Dendritic cell treated with granulocyte-macrophage colony-stimulating factor and Interleukin-4, amounts not matched to agents 40 ng/mL and 50 ng/mL, for 4 days (primary cell): ENCODE results near the gene PRPF6.

Experiments used
- H3K27ac Mint-ChIP-seq: one replicate; pipeline ENCODE4 v1.8.0; 2022; ENCODE audit warnings: mild to moderate bottlenecking, mixed read lengths
- H3K27me3 Mint-ChIP-seq: one replicate; pipeline ENCODE4 v1.8.0; 2022; ENCODE audit warnings: mild to moderate bottlenecking, mixed read lengths
- H3K36me3 Mint-ChIP-seq: one replicate; pipeline ENCODE4 v1.8.0; 2022; ENCODE audit warnings: low read depth, mixed read lengths
- H3K4me1 Mint-ChIP-seq: one replicate; pipeline ENCODE4 v1.8.0; 2022; ENCODE audit warnings: low read depth, mixed read lengths
- H3K4me3 Mint-ChIP-seq: one replicate; pipeline ENCODE4 v1.8.0; 2022; ENCODE audit warnings: mild to moderate bottlenecking, moderate library complexity, mixed read lengths
- H3K9me3 Mint-ChIP-seq: one replicate; pipeline ENCODE4 v1.8.0; 2022; ENCODE audit warnings: mixed read lengths
- intact Hi-C: fragments of 100-400 bp; cut with micrococcal nuclease; formaldehyde crosslinking; loops from one replicate; pipeline ENCODE4 v1.15.0; 2022

PRPF6 gene

DNA sequence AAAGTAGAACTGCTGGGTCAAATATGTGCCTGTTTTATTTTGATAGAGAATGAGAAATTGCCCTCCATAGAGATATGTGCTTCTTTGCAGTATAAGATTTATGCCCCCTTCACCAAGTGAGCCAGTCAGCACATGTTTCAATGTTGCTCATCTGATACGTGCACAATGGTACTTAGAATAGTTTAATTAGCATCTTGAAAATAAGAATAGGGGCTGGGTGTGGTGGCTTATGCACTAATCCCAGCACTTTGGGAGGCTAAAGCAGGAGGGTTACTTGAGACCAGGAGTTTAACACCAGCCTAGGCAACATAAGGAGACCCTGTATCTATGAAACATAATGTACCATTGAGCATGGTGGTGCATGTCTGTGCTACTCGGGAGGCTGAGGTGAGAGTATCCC, 34.7 kb downstream of the PRPF6 start:
- intact Hi-C loops, result no loop called here
- Mint-ChIP-seq H3K4me3 (no peak overlapping the region), H3K36me3 (peaks cover 90% of the 10 kb centered on the region), H3K9me3 (no peaks in the 10 kb centered on the region), H3K4me1 (no peaks in the 10 kb centered on the region), H3K27me3 (no peaks in the 10 kb centered on the region), H3K27ac (no peak overlapping the region)

DNA sequence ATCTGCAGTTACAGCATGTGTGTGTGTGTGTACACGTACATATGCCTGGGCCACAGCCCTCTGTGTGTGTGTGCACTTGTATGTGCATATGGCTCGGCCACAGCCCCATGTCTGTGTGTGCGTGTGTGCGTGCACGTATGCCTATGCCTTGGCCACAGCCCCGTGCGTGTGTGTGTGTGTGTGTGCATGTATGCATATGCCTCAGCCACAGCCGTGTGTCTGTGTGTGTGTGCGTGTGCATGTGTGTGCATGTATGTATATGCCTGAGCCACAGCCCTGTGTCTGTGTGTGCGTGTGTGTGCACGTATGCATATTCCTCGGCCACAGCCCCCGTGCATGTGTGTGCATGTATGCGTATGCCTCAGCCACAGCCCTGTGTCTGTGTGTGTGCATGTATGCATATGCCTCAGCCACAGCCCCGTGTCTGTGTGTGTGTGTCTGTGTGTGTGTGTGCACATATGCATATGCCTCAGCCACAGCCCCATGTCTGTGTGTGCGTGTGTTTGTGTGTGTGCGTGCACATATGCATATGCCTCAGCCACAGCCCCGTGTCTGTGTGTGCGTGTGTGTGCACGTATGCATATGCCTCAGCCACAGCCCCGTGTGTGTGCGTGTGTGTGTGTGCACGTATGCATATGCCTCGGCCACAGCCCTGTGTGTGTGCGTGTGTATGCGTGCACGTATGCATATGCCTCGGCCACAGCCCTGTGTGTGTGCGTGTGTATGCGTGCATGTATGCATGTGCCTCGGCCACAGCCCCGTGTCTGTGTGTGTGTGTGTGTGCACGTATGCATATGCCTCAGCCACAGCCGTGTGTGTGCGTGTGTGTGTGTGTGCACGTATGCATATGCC, 40.4 kb downstream of the PRPF6 start:
- Mint-ChIP-seq H3K27me3 (no peaks in the 10 kb centered on the region), H3K27ac (no peak overlapping the region), H3K9me3 (no peaks in the 10 kb centered on the region), H3K4me3 (no peak overlapping the region), H3K4me1 (no peaks in the 10 kb centered on the region), H3K36me3 (peaks cover 99% of the 10 kb centered on the region)
- intact Hi-C loops, result no loop called here

DNA sequence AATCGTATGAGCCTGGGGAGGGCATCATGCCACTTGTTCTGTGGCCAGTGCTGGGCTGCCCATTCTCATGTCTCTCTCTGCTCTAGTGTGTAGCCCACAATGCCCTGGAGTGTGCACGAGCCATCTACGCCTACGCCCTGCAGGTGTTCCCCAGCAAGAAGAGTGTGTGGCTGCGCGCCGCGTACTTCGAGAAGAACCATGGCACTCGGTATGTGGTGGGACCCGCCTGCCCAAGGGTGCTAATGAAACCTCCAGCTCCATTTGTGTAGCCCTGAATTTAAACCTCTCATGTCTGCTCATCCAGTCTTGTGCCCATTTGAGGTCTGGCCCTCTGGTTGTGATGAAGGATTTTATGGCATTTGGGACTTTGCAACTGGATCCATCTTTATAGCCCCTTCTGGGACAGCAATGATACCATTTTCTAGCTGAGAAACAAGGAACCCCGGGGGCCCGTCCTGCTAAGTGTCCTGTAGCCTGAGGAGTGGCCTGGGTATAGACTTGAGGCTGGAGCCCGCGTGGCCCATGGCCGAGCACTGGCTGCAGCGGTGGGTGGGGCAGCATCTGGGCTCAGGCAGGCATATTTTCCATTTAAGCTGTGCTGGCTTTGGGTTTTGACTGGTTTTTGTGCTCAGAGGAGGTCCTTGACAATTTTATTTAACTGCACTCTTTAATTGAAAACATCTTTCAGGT, 41.9 kb downstream of the PRPF6 start:
- H3K27me3 Mint-ChIP-seq, result no peaks in the 10 kb centered on the region
- no peak overlapping the region for H3K27ac Mint-ChIP-seq
- H3K9me3 Mint-ChIP-seq, result no peaks in the 10 kb centered on the region
- no peak overlapping the region for H3K4me3 Mint-ChIP-seq
- intact Hi-C loops, result no loop called here
- no peaks in the 10 kb centered on the region for H3K4me1 Mint-ChIP-seq
- peaks cover 99% of the 10 kb centered on the region for H3K36me3 Mint-ChIP-seq

DNA sequence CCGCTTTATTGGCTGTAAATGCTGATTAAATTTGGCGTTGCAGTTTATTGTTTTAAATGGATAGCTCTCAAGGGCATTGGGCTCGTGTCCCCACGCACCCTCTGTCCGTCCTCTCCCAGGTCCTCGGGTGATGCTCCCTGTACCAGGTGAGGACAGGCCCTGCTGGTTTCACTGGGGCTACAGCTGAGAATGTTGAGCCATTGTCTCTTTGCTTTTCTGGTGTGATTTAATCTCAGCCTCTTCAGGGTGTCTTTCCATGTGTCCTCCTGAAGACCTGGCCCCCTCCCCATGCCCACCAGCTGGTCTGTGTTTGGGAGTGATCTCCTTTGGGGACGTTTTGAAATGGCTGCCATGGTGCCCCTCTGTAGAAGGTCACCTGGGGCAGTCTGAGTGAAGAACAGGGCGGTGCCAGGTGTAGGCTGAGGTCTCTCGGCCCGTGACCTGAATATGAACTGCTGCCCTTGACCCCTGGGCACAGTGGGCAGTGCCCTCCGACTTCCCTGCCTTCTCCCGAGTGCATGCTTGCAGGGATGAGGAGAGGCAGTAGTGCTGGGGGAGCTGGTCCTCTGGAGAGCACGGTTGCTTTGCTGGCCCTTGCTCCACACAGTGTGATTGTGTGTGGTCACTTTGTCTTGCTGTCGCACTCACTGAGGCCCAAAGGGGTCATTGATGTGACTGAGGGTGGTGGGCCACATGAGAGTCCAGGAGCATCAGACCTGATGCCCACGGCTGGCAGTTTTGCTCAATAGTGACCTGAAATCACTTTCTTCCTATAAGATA, 42.6 kb downstream of the PRPF6 start:
- Mint-ChIP-seq H3K9me3 (no peaks in the 10 kb centered on the region), H3K4me3 (no peak overlapping the region), H3K36me3 (peaks cover 99% of the 10 kb centered on the region), H3K27ac (no peak overlapping the region), H3K4me1 (no peaks in the 10 kb centered on the region), H3K27me3 (no peaks in the 10 kb centered on the region)
- intact Hi-C loops, result no loop called here

GRCh38 chr20:64024141-64024990, 43.4 kb downstream of the PRPF6 start:
- Mint-ChIP-seq H3K27ac (no peak overlapping the region), H3K4me1 (no peaks in the 10 kb centered on the region), H3K27me3 (no peaks in the 10 kb centered on the region), H3K9me3 (no peaks in the 10 kb centered on the region), H3K4me3 (no peak overlapping the region), H3K36me3 (peaks cover 99% of the 10 kb centered on the region)
- intact Hi-C loops, result no loop called here

GRCh38 chr20:64025101-64025825, 44.3 kb downstream of the PRPF6 start:
- Mint-ChIP-seq H3K27ac (no peak overlapping the region), H3K4me1 (no peaks in the 10 kb centered on the region), H3K9me3 (no peaks in the 10 kb centered on the region), H3K4me3 (no peak overlapping the region), H3K27me3 (no peaks in the 10 kb centered on the region), H3K36me3 (peaks cover 99% of the 10 kb centered on the region)
- intact Hi-C loops, result no loop called here

DNA sequence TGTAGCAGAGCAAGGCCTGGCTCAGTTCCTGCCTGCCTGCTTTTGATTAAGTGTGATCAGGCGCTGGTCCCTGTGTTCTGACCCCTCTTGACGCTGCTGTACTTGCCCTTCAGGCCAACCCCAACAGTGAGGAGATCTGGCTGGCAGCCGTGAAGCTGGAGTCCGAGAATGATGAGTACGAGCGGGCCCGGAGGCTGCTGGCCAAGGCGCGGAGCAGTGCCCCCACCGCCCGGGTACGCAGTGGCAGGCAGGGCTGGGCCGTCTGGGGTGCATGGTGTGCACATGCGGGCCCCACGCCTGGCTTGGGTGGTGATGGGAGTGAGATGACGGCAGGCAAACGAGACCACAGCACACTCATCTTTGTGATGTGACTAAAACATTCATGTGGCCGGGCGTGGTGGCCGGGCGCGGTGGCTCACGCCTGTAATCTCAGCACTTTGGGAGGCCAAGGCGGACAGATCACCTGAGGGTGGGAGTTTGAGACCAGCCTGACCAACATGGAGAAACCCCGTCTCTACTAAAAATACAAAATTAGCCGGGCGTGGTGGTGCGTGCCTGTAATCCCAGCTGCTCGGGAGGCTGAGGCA, 45.0 kb downstream of the PRPF6 start:
- Mint-ChIP-seq H3K9me3 (no peaks in the 10 kb centered on the region), H3K36me3 (peaks cover 100% of the 10 kb centered on the region), H3K4me1 (no peaks in the 10 kb centered on the region), H3K27ac (no peak overlapping the region), H3K27me3 (no peaks in the 10 kb centered on the region), H3K4me3 (no peak overlapping the region)
- intact Hi-C loops, result no loop called here

DNA sequence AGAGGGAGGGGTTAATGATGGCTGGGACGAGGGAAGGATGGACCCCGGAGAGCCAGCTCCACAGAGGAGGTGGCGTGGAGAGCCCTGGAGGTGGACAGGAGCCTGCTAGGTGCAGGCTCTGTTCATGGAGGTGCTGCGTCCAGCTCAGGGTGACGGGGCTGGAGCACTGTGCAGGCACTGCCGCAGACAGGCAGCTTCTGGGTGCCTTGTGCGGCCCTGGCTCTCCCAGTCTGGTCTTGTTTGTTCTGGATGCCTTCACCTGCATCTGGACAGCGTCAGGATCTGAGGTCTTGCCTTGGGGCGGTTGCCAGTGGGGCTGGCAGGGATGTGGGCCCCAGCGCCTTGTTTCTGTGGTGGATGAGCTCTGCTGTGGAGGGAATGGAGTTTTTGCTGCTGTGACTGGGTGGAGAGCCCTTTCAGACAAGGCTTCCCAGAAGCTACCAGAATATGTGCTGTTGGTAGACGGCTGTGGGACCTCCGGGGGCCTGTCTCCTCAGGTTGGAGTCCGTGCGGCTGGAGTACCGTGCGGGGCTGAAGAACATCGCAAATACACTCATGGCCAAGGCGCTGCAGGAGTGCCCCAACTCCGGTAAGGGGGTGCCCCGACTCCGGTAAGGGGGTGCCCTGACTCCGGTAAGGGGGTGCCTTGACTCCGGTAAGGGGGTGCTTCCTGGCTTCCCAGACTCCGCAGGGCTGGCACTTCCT, 47.2 kb downstream of the PRPF6 start:
- peaks cover 100% of the 10 kb centered on the region for H3K36me3 Mint-ChIP-seq
- intact Hi-C loops, result no loop called here
- no peaks in the 10 kb centered on the region for H3K27me3 Mint-ChIP-seq
- H3K9me3 Mint-ChIP-seq, result no peaks in the 10 kb centered on the region
- H3K4me1 Mint-ChIP-seq, result no peaks in the 10 kb centered on the region
- H3K27ac Mint-ChIP-seq, result no peak overlapping the region
- H3K4me3 Mint-ChIP-seq, result no peak overlapping the region

GRCh38 chr20:64029293-64030117, 48.6 kb downstream of the PRPF6 start:
- Mint-ChIP-seq H3K4me1 (no peaks in the 10 kb centered on the region), H3K9me3 (no peaks in the 10 kb centered on the region), H3K4me3 (no peak overlapping the region), H3K36me3 (peaks cover 100% of the 10 kb centered on the region), H3K27me3 (no peaks in the 10 kb centered on the region), H3K27ac (no peak overlapping the region)
- intact Hi-C loops, result no loop called here

DNA sequence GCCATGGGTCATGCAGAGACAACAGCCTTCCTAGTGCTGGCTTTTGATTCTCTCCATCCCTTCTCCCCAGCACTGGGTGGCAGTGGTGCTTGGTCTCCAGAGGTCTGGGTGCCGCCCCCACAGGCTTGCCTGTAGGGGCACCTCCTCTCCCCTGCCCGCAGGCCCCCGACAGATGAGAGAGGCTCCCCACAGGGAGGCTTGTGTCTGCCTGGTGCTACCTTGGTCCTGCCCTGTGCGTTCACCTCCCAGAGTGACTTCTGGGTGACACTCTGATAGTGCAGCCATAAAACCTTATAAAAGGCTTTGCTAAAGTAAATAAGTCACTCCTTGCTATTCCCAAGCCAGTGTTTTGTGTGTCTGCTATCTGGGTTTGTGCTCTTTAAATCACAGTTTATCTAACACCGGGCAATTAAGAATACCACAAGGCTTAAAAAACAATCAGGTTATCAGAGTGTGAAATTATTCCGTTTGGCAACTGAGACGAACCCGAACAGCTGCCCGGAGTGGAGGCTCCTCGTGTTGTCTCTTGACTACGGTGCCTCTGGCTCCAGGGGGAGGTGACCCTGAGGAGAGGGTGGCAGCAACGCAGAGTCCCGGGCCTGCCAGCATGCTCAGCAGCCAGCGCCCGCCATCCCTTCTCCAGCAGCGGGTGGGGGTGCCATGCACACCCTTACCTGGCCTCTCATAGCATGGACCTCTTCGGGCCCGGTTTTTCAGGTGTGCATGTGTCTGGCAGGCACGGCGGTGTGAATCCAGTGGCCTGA, 49.6 kb downstream of the PRPF6 start:
- intact Hi-C loops, result no loop called here
- Mint-ChIP-seq H3K27me3 (no peaks in the 10 kb centered on the region), H3K27ac (no peak overlapping the region), H3K9me3 (no peaks in the 10 kb centered on the region), H3K4me1 (no peaks in the 10 kb centered on the region), H3K36me3 (peaks cover 99% of the 10 kb centered on the region), H3K4me3 (no peak overlapping the region)

DNA sequence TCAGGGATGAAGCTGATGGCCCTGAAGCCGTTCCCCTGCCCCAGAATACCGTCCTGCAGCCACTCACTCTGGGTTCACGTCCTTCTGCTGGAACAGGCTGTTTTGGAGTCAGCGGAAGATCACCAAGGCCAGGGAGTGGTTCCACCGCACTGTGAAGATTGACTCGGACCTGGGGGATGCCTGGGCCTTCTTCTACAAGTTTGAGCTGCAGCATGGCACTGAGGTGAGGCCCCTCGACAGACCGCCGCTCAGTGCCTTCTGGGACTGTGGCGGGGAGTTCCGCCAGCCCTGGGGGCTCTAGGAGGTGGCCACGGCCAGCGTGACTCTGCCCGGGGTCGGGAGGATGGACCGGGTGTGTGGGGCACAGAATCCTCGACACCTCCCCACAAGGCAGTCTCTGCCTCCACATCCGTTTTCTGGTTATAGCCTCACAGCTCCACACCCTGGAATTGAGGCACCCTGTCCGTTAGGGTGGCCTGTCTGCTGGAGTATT, 50.9 kb downstream of the PRPF6 start:
- Mint-ChIP-seq H3K36me3 (peaks cover 86% of the 10 kb centered on the region), H3K4me3 (no peak overlapping the region)
- intact Hi-C loops, result no loop called here

More for the DNA sequence above, 50.9 kb downstream of the PRPF6 start:
- Mint-ChIP-seq H3K27me3 (peaks cover 12% of the 10 kb centered on the region), H3K27ac (no peak overlapping the region), H3K4me1 (no peaks in the 10 kb centered on the region), H3K9me3 (no peaks in the 10 kb centered on the region)
